GM19099 (cell line): ENCODE data around the gene SLC35A3.

Source experiments
- POLR2A ChIP-seq: IDR thresholded peaks from 3 replicates; pipeline ENCODE4 v1.6.1; 2011; ENCODE audit warnings: low read depth; ENCODE audit not compliant: insufficient read length; ENCODE audit errors: extremely low read depth

SLC35A3 gene

DNA sequence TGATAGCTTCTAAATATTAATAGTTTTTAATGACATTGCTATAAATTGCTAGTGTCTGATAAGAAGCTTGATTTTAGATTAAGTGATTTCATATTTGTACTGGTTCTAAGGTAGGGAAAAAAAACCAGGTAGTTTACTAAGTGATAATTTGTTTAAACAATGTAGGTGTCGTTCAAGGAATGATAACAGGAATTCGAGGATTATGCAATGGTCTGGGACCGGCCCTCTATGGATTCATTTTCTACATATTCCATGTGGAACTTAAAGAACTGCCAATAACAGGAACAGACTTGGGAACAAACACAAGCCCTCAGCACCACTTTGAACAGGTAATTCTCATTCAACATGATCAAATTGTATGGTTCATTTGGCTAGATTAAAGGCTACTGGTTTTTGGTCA, 110.5 kb downstream of the SLC35A3 start:
- no peak for TF ChIP-seq POLR2A
